GM12865 (cell line): Measurements from ENCODE around the gene OR10C1.

Source experiments
- DNase-seq: peaks from one replicate; pipeline ENCODE4 v3.0.0; 2010; ENCODE audit warnings: low read depth
- H3K4me3 ChIP-seq: 2 replicates; pipeline ENCODE4 v1.5.1; 2011; ENCODE audit warnings: mild to moderate bottlenecking, low read depth, low read length, control low read depth
- CTCF ChIP-seq: IDR thresholded peaks from 2 replicates; pipeline ENCODE4 v1.5.1; 2011; ENCODE audit warnings: low read length, control low read depth, low read depth, inconsistent platforms; ENCODE audit not compliant: insufficient read depth; ENCODE audit errors: missing control alignments

Gene OR10C1

DNA sequence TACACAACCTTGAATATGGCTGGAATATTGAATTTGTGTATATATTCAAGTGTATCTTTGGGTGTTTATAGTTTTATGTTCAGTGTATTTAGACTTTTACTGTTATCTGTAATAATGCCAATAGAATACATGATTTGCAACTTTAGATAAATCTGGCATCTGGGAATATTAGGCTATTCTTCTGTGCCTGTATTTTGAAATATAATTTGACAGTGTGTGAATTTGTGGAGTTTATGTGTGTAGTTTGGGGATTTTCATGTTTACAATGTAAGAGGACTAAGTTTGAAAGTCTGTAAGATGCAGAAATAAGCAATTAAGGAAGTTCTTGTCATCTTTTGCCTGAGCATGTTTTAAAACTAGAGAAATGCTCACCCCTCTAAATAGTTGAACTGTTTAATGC lies at the start of gene OR10C1:
Gene OR10C1, plus strand, starts transcription at position 301 of the 400 bp plus-strand sequence. CDS start 710 bp downstream, outside the sequence.
- DNase-seq, result no peak
- H3K4me3 ChIP-seq, result no peak within 1 kb of the TSS
- no peak for TF ChIP-seq CTCF

- DNase-seq, result no peak
- H3K4me3 ChIP-seq, result no peak within 1 kb of the TSS
- TF ChIP-seq CTCF, result no peak
Observed at GRCh38 chr6:29395331-29395730, 43.8 kb upstream of the OR10C1 start, which contains the start of gene OR12D2. OR12D2 (plus strand) TSS chr6:29395631; CDS start chr6:29396700, 1,069 bp downstream.

- no peak for TF ChIP-seq CTCF
- no peak for DNase-seq
- no peak overlapping the region for H3K4me3 ChIP-seq
Observed at GRCh38 chr6:29399525-29399924, 39.6 kb upstream of the OR10C1 start.

GRCh38 chr6:29403801-29404200 lies 35.3 kb upstream of the OR10C1 start:
- H3K4me3 ChIP-seq, result no peak overlapping the region
- no peak for TF ChIP-seq CTCF

GRCh38 chr6:29414588-29414987 lies 24.5 kb upstream of the OR10C1 start, which contains the start of gene OR12D1:
OR12D1 (plus strand) TSS chr6:29414928.
- H3K4me3 ChIP-seq, result no peak within 1 kb of the TSS

More at GRCh38 chr6:29403801-29404200, 35.3 kb upstream of the OR10C1 start:
- no peak for DNase-seq

DNA sequence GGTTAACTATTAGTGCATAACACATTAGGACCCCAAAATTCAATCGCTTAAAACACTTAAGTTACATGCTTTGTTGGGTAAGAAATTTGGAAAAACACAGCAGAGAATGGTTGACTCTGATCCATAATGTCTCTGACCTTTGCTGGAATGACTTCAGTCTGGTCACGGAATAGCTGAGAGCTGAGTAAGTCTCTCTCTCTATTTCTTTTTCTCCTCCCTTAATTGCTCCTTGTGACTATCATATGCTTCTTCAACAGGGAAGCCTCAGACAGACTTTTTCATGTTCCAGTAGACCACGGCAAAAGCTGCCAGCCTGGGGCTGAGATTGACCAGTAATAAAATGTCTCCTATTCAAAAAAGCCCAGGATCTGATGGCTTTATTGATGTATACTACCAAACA lies 19.6 kb upstream of the OR10C1 start:
- no peak for DNase-seq
- H3K4me3 ChIP-seq, result no peak overlapping the region
- TF ChIP-seq CTCF, result no peak

More at GRCh38 chr6:29414588-29414987, 24.5 kb upstream of the OR10C1 start, which contains the start of gene OR12D1:
- no peak for DNase-seq
- TF ChIP-seq CTCF, result no peak

GRCh38 chr6:29424168-29424567 lies 14.9 kb upstream of the OR10C1 start:
- no peak overlapping the region for H3K4me3 ChIP-seq
- DNase-seq, result no peak
- no peak for TF ChIP-seq CTCF
